GM18505 (cell line): Measurements from ENCODE around the gene KIAA0232.
"Not testable (repeated sequence)": the region's sequence is repeated elsewhere in the genome, so short reads cannot be mapped to it uniquely, and the experiment has no call there.

Experiments
- ATAC-seq: cut with Tn5 transposase; IDR thresholded peaks from one replicate; pipeline ENCODE4 v1.9.1; 2021; ENCODE audit not compliant: unreplicated experiment
- POLR2A ChIP-seq: IDR thresholded peaks from 4 replicates; pipeline ENCODE4 v1.6.1; 2011; ENCODE audit warnings: borderline replicate concordance; ENCODE audit not compliant: insufficient read depth, insufficient read length; ENCODE audit errors: extremely low read depth

KIAA0232 gene

DNA sequence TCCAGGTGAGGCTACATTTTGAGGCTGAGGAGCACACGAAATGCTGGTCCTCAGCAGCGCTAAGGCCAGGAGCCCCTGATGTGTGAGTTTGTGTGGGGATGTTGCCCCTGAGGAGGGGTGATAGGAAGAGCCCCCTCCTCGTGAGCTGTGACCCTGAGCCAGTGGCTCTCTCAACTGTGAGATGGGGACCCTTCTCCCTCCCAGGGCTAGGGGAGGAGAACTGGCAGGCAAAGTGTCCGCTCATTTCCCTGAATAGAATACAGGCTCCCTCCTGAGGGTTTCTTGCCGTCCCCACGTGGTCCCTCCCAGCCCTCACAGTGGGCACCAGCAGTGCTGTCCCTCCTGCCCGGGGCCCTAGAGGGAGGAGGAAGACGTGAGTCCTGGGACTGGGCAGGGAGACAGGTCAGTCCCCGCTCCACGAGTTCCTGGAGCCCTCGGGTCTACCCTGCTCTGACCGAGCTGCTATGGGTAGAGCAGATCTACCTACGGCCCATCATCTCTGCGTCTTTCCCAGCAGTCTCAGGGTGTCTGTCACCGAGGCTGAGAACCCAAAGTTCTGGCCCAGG, 106.1 kb downstream of the KIAA0232 start:
- TF ChIP-seq POLR2A: no peak
- no peak for ATAC-seq

DNA sequence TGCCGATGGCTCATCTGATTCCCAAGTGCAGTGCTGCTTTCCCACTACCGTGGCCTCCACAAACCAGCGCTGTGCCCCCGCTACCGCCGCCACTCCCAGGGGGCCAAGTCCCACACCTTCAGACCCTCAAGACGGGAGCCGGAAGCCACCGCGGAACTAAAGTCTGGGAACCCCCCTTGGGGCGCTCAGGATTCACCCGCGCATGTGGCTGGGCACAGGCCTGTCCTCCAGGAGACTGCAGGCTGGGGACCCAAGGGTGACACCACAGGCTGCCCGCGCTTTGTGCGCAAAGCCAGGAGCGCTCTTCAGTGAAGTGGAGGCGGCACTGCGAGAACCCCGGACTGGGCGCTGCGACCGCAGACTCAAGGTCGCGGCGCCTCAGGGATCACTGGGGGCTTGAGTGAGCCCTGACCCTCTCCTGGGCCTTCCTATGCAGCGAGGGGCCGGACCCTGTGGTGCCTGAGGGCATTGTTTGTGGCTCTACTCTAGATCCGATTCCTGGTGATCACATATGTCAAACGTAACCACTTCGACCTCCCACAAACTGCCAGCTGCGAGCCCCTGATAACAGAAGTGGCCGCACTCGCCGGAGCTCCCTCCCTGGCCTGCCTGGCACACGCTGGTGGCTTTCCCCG, 106.7 kb downstream of the KIAA0232 start:
- no peak for TF ChIP-seq POLR2A
- no peak for ATAC-seq

DNA sequence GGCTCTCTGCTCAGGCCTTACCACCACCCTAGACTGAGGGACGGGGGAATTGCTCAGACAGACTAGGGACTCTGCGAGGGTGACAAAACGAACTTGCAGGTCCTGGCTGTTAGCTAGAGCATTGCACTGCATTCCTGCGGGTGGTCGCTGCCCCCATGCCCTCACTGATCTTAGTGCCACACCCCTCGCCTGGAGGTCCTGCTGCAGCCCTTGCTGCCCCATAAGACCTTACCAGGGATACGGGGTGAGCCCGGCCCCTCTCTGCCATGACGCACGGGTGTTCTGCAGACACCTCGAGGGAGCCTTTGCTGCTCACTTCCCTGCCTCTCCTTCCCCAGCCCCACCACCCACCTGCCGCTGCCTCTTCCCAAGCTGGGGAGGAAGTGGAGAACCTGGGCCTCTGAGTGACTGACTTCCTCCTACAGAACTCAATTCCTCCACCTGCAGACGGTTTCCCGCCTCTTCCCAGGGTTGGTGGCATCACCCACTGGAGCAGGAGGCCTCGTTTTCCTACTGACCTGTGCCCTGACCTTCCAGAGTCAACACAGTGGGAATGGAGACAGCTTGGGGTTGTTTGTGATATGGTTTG, 107.3 kb downstream of the KIAA0232 start:
- ATAC-seq: no peak
- TF ChIP-seq POLR2A: no peak

DNA sequence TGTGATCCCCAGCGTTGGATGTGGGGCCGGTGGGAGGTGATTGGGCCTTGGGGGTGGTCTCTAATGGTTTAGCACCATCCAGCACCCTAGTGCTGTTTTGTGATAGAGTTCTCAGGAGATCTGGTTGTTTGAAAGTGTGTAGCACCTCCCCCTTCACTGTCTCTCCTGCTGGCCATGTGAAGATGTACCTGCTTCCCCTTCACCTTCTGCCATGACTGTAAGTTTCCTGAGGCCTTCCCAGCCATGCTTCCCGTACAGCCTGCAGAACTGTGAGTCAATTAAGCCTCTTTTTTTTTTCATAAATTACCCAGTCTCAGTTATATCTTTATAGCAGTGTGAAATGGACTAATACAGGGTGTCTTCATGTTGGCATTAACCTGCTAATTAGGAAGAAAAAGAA, 107.8 kb downstream of the KIAA0232 start:
- ATAC-seq: no peak
- TF ChIP-seq POLR2A: no peak

DNA sequence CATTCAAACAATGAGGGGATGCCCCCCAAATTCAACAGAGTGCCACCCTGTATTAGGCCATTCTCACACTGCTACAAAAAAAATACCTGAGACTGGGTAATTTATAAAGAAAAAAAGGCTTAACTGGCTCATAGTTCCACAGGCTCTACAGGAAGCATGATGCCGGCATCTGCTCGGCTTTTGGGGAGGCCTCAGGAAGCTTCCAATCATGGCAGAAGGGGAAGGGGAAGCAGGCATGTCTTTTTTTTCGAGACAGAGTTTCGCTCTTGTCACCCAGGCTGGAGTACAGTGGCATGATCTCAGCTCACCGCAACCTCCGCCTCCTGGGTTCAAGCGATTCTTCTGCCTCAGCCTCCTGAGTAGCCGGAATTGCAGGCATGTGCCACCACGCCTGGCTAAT, 108.4 kb downstream of the KIAA0232 start:
- ATAC-seq: not testable (repeated sequence)

DNA sequence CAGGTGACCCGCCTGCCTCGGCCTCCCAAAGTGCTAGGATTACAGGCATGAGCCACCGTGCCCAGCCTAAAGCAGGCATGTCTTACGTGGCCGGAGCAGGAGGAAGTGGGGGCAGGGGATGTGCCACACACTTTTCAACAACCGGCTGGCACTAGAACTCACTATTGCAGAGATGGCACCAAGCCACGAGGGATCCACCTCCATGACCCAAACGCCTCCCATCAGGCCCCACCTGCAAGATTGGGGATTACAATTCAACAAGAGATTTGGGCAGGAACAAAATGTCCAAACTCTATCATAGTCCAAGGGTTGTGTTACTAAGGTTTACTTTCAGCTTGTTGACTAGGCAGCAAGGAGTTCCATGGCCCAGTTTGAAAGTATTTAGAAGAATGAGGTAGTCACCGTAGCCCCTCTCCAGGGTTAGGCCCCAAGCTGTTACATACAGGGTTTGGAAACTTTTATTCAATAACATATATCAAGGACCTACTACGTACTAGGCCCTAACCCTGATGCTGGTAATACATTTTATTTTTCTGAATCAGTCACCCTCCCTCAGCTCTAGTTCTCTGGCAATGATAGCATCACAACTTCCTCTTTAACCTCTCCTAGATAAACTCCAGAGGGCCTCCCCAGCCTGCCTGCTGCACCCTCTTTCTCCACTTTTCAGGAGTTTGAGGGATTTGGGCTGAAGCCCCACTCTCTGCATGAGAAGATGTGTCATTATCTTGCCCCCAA, 109.1 kb downstream of the KIAA0232 start:
- no peak for TF ChIP-seq POLR2A
- no peak for ATAC-seq

DNA sequence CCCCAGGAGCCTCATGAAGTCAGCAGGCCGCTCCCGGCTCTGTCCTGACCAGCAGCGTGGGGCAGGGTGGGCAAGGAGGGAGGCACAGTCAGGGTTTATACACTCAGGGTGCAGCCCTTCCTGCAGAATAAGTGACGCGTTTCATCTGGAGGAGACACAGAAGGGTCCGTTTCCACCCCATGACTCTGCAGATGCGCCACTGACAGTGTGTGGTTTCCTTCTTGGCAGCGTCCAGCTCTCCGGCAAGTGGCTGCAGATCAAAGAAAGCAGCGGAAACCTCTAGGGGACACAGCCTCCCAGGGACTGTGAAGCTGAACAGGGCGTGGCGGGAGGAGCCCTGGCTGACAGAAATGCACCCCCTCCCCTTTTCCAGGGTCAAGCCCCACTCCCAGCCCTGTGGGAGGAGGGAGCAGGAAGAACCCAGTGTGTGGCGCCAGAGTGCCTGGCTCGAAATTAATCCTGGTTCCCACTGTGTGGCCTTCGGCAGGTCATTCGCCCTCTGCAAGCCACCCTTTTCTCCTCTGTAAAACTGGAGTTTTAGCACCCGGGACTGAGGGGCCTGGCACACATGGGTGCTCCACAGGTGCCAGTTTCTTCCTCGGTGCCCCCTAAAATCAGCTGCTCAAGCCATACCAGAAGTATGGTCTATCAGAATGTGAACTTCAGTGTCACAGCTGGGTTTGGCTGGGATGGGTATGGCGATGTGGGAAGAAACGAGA, 109.8 kb downstream of the KIAA0232 start:
- no peak for ATAC-seq
- TF ChIP-seq POLR2A: no peak

DNA sequence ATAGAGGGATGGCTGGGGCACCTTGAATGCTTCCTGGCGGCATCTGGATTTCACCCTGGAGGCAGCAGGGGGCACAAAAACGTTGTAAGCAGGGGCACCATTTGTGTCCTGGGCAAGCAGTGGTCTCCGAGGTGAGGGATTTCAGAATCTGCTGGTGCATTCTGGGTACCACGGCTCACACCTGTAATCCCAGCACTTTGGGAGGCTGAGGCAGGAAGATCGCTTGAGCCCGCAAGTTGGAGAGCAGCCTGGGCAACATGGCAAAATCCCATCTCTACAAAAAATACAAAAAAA, 110.3 kb downstream of the KIAA0232 start:
- no peak for ATAC-seq
- no peak for TF ChIP-seq POLR2A

DNA sequence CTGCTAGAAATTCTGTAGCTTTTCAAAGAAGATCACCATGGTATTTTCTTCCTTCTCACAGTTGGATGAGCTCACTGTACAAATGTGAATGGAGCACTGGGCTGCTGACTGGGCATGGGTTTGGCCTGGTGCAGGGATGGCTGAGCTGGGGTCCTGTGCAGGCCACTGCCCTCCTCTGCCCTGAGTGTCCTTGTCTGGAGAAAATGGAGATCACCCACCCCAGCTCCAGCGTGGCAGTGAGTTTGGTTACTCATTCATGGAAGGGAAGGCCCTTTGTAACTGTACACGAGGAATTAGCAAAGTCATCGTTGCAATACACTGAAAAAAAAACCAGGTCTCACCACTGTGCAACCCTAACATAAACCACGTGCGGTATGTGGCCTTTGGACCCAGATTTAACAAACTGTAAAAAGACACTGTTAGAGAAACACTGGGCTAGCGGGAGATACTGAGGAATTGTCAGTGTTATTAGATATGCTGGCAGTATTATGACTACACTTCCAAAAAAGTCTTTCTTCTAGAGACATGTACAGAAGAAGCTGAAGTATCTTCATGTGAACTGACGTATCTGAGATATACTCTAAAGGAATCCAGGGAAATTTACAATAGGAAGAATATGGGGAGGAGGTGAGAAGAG, 111.0 kb downstream of the KIAA0232 start:
- ATAC-seq: no peak
- TF ChIP-seq POLR2A: no peak

DNA sequence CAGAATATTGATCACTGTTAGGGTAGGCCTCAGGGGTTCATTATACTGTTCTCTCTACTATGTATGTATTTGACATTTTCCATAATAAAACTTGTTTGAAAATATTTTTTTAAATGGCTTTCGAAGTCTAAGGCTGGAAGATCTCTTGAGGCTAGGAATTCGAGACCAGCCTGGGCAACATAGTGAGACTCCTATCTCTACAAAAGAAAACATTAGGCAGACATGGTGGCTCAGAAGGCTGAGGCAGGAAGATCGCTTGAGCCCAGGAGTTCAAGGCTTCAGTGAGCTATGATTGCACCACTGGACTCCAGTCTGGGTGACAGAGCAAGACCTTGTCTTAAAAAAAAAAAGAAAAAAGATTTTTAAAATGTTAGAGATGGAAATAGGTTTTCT, 111.6 kb downstream of the KIAA0232 start:
- ATAC-seq: no peak
- no peak for TF ChIP-seq POLR2A

DNA sequence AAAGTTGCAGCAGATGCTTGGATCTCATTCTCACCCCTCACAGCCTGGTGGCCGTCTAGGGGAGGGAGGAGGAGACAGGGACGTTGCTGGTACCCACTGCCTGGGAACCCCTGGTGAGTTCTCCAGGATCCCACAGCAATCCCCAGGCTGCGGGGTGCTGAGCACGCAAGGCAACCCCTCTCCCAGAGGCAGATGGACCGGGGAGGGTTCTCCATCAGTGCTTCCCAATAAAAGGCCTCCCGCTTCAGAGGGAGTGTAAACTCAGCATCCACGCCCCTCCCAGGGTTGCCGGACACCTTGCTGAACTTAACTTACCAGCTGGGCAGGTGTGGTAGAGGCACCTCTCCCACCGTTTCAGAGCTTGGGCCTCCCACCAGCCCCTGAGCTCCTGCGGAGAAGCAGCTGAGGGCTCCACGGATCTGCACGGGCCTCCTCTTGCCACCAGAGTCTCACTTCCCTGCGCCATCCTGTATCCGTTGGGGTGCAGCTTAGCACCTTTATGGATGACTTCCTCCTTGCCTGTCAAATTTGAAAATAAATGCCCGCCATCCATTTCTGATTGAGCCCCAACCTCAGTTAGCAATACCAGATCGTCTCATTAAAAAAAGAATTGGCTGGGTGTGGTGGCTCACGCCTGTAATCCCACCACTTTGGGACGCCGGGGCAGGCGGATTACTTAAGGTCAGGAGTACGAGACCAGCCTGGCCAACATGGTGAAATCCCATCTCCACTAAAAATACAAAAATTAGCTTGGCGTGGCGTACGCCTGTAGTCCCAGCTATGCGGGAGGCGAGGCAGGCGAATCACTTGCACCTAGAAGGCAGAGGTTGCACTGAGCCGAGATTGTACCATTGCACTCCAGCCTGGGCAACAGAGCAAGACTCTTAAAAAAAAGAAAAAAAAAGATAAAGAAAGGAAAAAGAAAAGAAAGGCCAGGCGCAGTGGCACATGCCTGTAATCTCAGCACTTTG, 112.3 kb downstream of the KIAA0232 start:
- no peak for ATAC-seq
- no peak for TF ChIP-seq POLR2A

DNA sequence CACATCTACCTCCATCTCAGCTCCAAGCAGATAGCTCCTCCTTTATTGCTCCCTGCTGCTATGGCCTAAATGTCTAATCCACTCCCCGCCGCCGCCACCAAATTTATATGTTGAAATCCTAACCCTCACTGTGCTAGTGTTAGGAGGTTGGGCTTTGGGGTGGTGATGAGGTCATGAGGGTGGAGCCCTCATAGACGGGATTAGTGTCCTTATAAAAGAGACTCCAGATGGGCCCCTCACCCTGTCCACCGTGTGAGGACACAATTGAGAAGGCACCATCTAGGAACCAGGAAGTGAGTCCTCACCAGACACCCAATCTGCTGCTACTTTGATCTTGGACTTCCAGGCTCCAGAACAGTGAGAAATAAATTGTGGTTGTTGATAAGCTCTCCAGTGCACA, 113.5 kb downstream of the KIAA0232 start:
- TF ChIP-seq POLR2A: no peak
- ATAC-seq: no peak

DNA sequence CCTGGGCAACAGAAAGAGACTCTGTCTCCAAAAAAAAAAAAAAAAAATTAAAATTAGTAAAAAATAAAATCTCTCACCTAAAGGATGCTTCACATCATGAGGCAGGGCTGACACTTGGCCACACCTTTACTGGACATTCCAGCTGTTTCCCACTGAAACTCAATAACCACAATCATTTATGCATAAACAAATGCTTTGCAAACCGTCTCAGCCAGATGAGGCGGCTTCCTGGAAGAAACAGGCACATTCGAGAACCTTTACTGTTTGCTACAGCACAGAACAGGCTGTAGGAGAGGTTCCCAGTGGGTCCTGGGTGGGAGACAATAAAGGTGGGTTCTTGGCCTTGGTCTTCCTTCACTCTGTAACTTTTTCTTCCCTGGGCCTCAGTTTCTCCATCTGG, 116.2 kb downstream of the KIAA0232 start:
- ATAC-seq: no peak

More for the DNA sequence above, 116.2 kb downstream of the KIAA0232 start:
- no peak for TF ChIP-seq POLR2A
